GM23248 (cell line): ENCODE results near the gene GABRG3. TPM values are rescaled to one million over a fixed set of nuclear protein-coding genes. Genes with fewer than 3 reads are reported as not detected.

ENCODE experiments used
- DNase-seq: peaks from one replicate; pipeline ENCODE4 v3.0.0-alpha.2; 2015
- H2AFZ ChIP-seq: fragments of 200-600 bp; sonication (generic); 2 replicates; pipeline ENCODE4 v1.6.1; 2016; ENCODE audit warnings: antibody characterized with exemption
- H3F3A ChIP-seq: fragments of 200-600 bp; sonication (generic); 2 replicates; pipeline ENCODE4 v1.6.1; 2016; ENCODE audit warnings: mild to moderate bottlenecking, antibody characterized with exemption, mixed run types; ENCODE audit not compliant: insufficient read depth
- H3K27ac ChIP-seq: fragments of 200-600 bp; sonication (generic); 2 replicates; pipeline ENCODE4 v1.5.1; 2016; ENCODE audit warnings: mild to moderate bottlenecking
- H3K27me3 ChIP-seq: fragments of 200-600 bp; sonication (generic); replicated peaks from 2 replicates; pipeline ENCODE4 v1.6.1; 2016; ENCODE audit warnings: mild to moderate bottlenecking; ENCODE audit not compliant: insufficient read depth
- H3K36me3 ChIP-seq: fragments of 200-600 bp; sonication (generic); 2 replicates; pipeline ENCODE4 v1.6.1; 2016; ENCODE audit warnings: low read depth, mild to moderate bottlenecking
- H3K4me1 ChIP-seq: fragments of 200-600 bp; sonication (generic); 2 replicates; pipeline ENCODE4 v1.6.1; 2016; ENCODE audit warnings: mild to moderate bottlenecking; ENCODE audit not compliant: insufficient read depth
- H3K4me2 ChIP-seq: fragments of 200-600 bp; sonication (generic); one replicate; pipeline ENCODE4 v1.6.1; 2016; ENCODE audit warnings: mild to moderate bottlenecking; ENCODE audit not compliant: unreplicated experiment
- H3K4me3 ChIP-seq: fragments of 200-600 bp; sonication (generic); 2 replicates; pipeline ENCODE4 v1.5.1; 2016; ENCODE audit warnings: mild to moderate bottlenecking
- H3K79me2 ChIP-seq: fragments of 200-600 bp; sonication (generic); 2 replicates; pipeline ENCODE4 v1.6.1; 2016; ENCODE audit warnings: mild to moderate bottlenecking; ENCODE audit not compliant: insufficient read depth
- H3K9ac ChIP-seq: fragments of 200-600 bp; sonication (generic); 2 replicates; pipeline ENCODE4 v1.6.1; 2016; ENCODE audit warnings: mild to moderate bottlenecking
- H3K9me2 ChIP-seq: fragments of 200-600 bp; sonication (generic); 2 replicates; pipeline ENCODE4 v1.6.1; 2016; ENCODE audit warnings: mixed run types, mild to moderate bottlenecking, moderate library complexity; ENCODE audit not compliant: insufficient read depth
- H3K9me3 ChIP-seq: fragments of 200-600 bp; sonication (generic); one replicate; pipeline ENCODE4 v1.6.1; 2017; ENCODE audit warnings: low read depth
- H4K20me1 ChIP-seq: fragments of 200-600 bp; sonication (generic); 2 replicates; pipeline ENCODE4 v1.6.0; 2016; ENCODE audit not compliant: insufficient read depth
- EZH2 ChIP-seq: fragments of 200-600 bp; sonication (generic); IDR thresholded peaks from 2 replicates; pipeline ENCODE4 v1.6.1; 2018; ENCODE audit warnings: antibody characterized with exemption, mild to moderate bottlenecking; ENCODE audit not compliant: insufficient read depth, poor library complexity, severe bottlenecking
- EZH2phosphoT487 ChIP-seq: fragments of 200-600 bp; sonication (generic); IDR thresholded peaks from 2 replicates; pipeline ENCODE4 v1.6.1; 2018; ENCODE audit warnings: antibody characterized with exemption, moderate library complexity, mild to moderate bottlenecking, low read depth; ENCODE audit not compliant: insufficient read depth
- WGBS, 2 experiments: methylation state at CpG; one replicate each; pipeline ENCODE4 v1.1.6; 2015 to 2017; ENCODE audit warnings: low lambda C conversion rate in 2 of 2, low coverage in 1 of 2; ENCODE audit errors: missing lambda C conversion rate in 2 of 2; 5-methylcytosine and 5-hydroxymethylcytosine counted together
- in situ Hi-C: fragments of 300-500 bp; cut with MboI; formaldehyde crosslinking; loops from 2 replicates; pipeline ENCODE4 v1.15.0; 2020
- polyA plus RNA-seq: library from polyadenylated mRNA; unstranded; fragments of >200 nt; fragmentation: Nextera tagmentation; extraction: Ambion mirVana; gene quantifications from 2 replicates; pipeline ENCODE4 v1.2.1, GENCODE V29; 2016
- total RNA-seq: library from RNA; depleted of rRNA; stranded (reverse); fragments of >200 nt; shearing (Covaris generic); gene quantifications from 2 replicates; pipeline ENCODE4 v1.2.3, GENCODE V29; 2014

The GABRG3 gene
- total and polyA plus RNA-seq, 2 experiments from 2014 or later: not detected

- Histone ChIP-seq H3K36me3 (no peaks in the 10 kb centered on the region), H2AFZ (no peak overlapping the region), H3K9me3 (no peaks in the 10 kb centered on the region), H3K4me3 (no peak overlapping the region), H3F3A (no peaks in the 10 kb centered on the region), H3K27me3 (no peaks in the 10 kb centered on the region), H3K4me2 (no peak overlapping the region), H4K20me1 (no peaks in the 10 kb centered on the region), H3K9me2 (no peaks in the 10 kb centered on the region), H3K27ac (no peak overlapping the region), H3K79me2 (no peaks in the 10 kb centered on the region), H3K4me1 (no peaks in the 10 kb centered on the region), H3K9ac (no peak overlapping the region)
- peak; percentile 16 for DNase-seq
- TF ChIP-seq EZH2 (no peak), EZH2phosphoT487 (no peak)
- in situ Hi-C loops: no loop called here
- WGBS, 2 experiments: 3 to 5% methylated on average over 3 of the region's 3 CpGs
Measured at GRCh38 chr15:27514526-27514925, 543.5 kb downstream of the GABRG3 start.

- no peak for TF ChIP-seq EZH2phosphoT487
- TF ChIP-seq EZH2: no peak
- Histone ChIP-seq H3K9ac (no peak overlapping the region), H3K9me3 (no peaks in the 10 kb centered on the region), H3K4me1 (no peaks in the 10 kb centered on the region), H3K36me3 (no peaks in the 10 kb centered on the region), H3F3A (no peaks in the 10 kb centered on the region), H3K27me3 (no peaks in the 10 kb centered on the region), H3K79me2 (no peaks in the 10 kb centered on the region), H3K9me2 (no peaks in the 10 kb centered on the region), H3K4me2 (no peak overlapping the region), H3K4me3 (no peak overlapping the region), H3K27ac (no peak overlapping the region), H2AFZ (no peak overlapping the region), H4K20me1 (no peaks in the 10 kb centered on the region)
- 74 to 79% methylated on average over 18 of the region's 18 CpGs for WGBS, 2 experiments
- in situ Hi-C loops: no loop called here
- no peak for DNase-seq
Measured at GRCh38 chr15:27527490-27528067, 556.6 kb downstream of the GABRG3 start.

GRCh38 chr15:27529399-27529798 is 558.4 kb downstream of the GABRG3 start:
- Histone ChIP-seq H3K36me3 (no peaks in the 10 kb centered on the region), H3K4me1 (no peaks in the 10 kb centered on the region), H3K27ac (no peak overlapping the region), H3F3A (no peaks in the 10 kb centered on the region), H3K9ac (no peak overlapping the region), H3K79me2 (no peaks in the 10 kb centered on the region), H3K4me3 (no peak overlapping the region), H3K27me3 (no peaks in the 10 kb centered on the region), H3K4me2 (no peak overlapping the region), H4K20me1 (no peaks in the 10 kb centered on the region), H3K9me2 (no peaks in the 10 kb centered on the region), H2AFZ (no peak overlapping the region), H3K9me3 (no peaks in the 10 kb centered on the region)
- WGBS, 2 experiments: 31 to 33% methylated on average over 8 of the region's 8 CpGs
- in situ Hi-C loops: no loop called here
- no peak for TF ChIP-seq EZH2phosphoT487
- TF ChIP-seq EZH2: no peak
- DNase-seq: no peak

GRCh38 chr15:27530994-27531393 is 560.0 kb downstream of the GABRG3 start:
- Histone ChIP-seq H3K9me2 (no peaks in the 10 kb centered on the region), H3K4me3 (no peak overlapping the region), H3K4me1 (no peaks in the 10 kb centered on the region), H4K20me1 (no peaks in the 10 kb centered on the region), H3K27ac (no peak overlapping the region), H3K9me3 (no peaks in the 10 kb centered on the region), H3K27me3 (no peaks in the 10 kb centered on the region), H3K4me2 (no peak overlapping the region), H3F3A (no peaks in the 10 kb centered on the region), H3K36me3 (no peaks in the 10 kb centered on the region), H3K79me2 (no peaks in the 10 kb centered on the region), H3K9ac (no peak overlapping the region), H2AFZ (no peak overlapping the region)
- in situ Hi-C loops: no loop called here
- no peak for DNase-seq
- 46 to 53% methylated on average over 9 of the region's 9 CpGs for WGBS, 2 experiments
- TF ChIP-seq EZH2: no peak
- no peak for TF ChIP-seq EZH2phosphoT487

- Histone ChIP-seq H2AFZ (no peak overlapping the region), H3K79me2 (no peaks in the 10 kb centered on the region), H3K4me3 (no peak overlapping the region), H3K36me3 (no peaks in the 10 kb centered on the region), H3K9ac (no peak overlapping the region), H3K27me3 (no peaks in the 10 kb centered on the region), H3K9me2 (no peaks in the 10 kb centered on the region), H3K9me3 (no peaks in the 10 kb centered on the region), H4K20me1 (no peaks in the 10 kb centered on the region), H3K27ac (no peak overlapping the region), H3K4me1 (no peaks in the 10 kb centered on the region), H3F3A (no peaks in the 10 kb centered on the region), H3K4me2 (no peak overlapping the region)
- DNase-seq: no peak
- TF ChIP-seq EZH2phosphoT487 (no peak), EZH2 (no peak)
- WGBS, 2 experiments: 52 to 60% methylated on average over 3 of the region's 3 CpGs
- in situ Hi-C loops: no loop called here
Measured at GRCh38 chr15:27532358-27532757, 561.4 kb downstream of the GABRG3 start.
